Ureter (tissue), 1 donor: Measurements from ENCODE around the gene ADAMTS15. TPM values are rescaled to one million over a fixed set of nuclear protein-coding genes. Genes with fewer than 3 reads are reported as not detected.
"Not testable (repeated sequence)": the region's sequence is repeated elsewhere in the genome, so short reads cannot be mapped to it uniquely, and the experiment has no call there.

ENCODE experiments used
- DNase-seq: peaks from one replicate; pipeline ENCODE4 v3.0.0-alpha.2; 2020; ENCODE audit warnings: low spot score
- total RNA-seq: library from RNA; stranded (reverse); gene quantifications from one replicate; pipeline ENCODE4 v1.2.4, GENCODE V29; 2023
- donor health status: DM: yes; HTN: yes; CAD: no.

Gene ADAMTS15
- total RNA-seq, 1 donor from 2014 or later, result 5.9 TPM

GRCh38 chr11:130434521-130435223 is 13.8 kb upstream of the ADAMTS15 start:
- peak; percentile 81 for DNase-seq

GRCh38 chr11:130435671-130436070 is 12.8 kb upstream of the ADAMTS15 start:
- DNase-seq, result no peak

- no peak for DNase-seq
Observed at GRCh38 chr11:130436171-130436570, 12.3 kb upstream of the ADAMTS15 start.

GRCh38 chr11:130437848-130438247 is 10.6 kb upstream of the ADAMTS15 start:
- no peak for DNase-seq

GRCh38 chr11:130438401-130439159 is 9.9 kb upstream of the ADAMTS15 start:
- not testable (repeated sequence) for DNase-seq

- no peak for DNase-seq
Observed at GRCh38 chr11:130439160-130439519, 9.3 kb upstream of the ADAMTS15 start.

GRCh38 chr11:130439876-130440275 is 8.6 kb upstream of the ADAMTS15 start:
- no peak for DNase-seq

- DNase-seq, result no peak
Observed at GRCh38 chr11:130441719-130442118, 6.7 kb upstream of the ADAMTS15 start.

GRCh38 chr11:130442737-130443136 is 5.7 kb upstream of the ADAMTS15 start:
- no peak for DNase-seq

GRCh38 chr11:130445788-130446187 is 2.7 kb upstream of the ADAMTS15 start:
- no peak for DNase-seq

GRCh38 chr11:130448039-130448415 is 418 bp upstream of the ADAMTS15 start:
- no peak for DNase-seq

- no peak for DNase-seq
Observed at GRCh38 chr11:130449310-130449990, 1.0 kb downstream of the ADAMTS15 start.

- peak; percentile 86 for DNase-seq
Observed at GRCh38 chr11:130449996-130450769, 1.7 kb downstream of the ADAMTS15 start.

- DNase-seq, result no peak
Observed at GRCh38 chr11:130451231-130452019, 3.0 kb downstream of the ADAMTS15 start.

- no peak for DNase-seq
Observed at GRCh38 chr11:130452176-130452575, 3.7 kb downstream of the ADAMTS15 start.

GRCh38 chr11:130452940-130453339 is 4.5 kb downstream of the ADAMTS15 start:
- DNase-seq, result no peak

GRCh38 chr11:130454491-130455252 is 6.2 kb downstream of the ADAMTS15 start:
- DNase-seq, result no peak

- no peak for DNase-seq
Observed at GRCh38 chr11:130455483-130456127, 7.2 kb downstream of the ADAMTS15 start.

- DNase-seq, result no peak
Observed at GRCh38 chr11:130456286-130456685, 7.8 kb downstream of the ADAMTS15 start.
